ENCODE measurements around the gene EPAS1.

Gene EPAS1

DNA sequence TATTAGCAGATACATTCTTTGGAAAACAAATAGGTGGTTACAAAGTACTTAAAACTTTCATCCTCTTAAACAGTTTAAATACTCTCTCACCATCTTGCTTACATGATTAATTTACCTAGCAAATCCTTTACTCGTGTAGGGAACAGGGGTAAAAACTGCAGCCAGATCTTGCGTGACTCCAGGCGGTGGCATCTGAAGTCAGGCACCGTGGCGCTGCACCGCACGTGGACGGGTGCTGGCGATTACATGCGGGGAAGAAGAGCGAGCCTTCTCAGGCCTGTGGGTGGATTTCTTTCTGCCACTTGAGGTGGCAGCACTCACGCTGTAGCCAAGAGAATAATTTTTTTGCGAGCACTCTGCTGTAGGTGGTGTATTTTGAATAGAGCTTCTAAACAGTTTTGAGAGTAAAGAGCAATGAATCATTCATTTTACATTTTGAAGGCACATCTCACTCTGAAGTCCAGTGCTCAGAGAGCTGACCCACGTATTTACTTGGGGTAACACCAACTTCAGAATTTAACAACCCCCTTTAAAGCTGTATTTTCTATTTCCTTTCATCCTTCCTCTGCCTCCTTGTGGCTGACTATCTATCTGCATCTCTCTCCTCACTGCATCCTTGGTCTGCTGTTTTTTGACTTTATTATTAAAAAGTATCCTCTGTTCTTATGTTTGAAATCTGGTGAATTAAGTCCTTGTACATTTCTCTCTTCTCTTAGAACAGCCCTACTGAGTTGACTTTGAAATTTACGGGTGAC is 68.9 kb downstream of the EPAS1 start:
- intact Hi-C loops (cut with DNase I; ENCODE audit: low total_unique reads) = loop anchor here (5.0 to 10.0 kb wide), 3 partner anchors 304 to 509 kb away; no protein-coding TSS in a partner anchor
- TF ChIP-seq, protein P1, sequence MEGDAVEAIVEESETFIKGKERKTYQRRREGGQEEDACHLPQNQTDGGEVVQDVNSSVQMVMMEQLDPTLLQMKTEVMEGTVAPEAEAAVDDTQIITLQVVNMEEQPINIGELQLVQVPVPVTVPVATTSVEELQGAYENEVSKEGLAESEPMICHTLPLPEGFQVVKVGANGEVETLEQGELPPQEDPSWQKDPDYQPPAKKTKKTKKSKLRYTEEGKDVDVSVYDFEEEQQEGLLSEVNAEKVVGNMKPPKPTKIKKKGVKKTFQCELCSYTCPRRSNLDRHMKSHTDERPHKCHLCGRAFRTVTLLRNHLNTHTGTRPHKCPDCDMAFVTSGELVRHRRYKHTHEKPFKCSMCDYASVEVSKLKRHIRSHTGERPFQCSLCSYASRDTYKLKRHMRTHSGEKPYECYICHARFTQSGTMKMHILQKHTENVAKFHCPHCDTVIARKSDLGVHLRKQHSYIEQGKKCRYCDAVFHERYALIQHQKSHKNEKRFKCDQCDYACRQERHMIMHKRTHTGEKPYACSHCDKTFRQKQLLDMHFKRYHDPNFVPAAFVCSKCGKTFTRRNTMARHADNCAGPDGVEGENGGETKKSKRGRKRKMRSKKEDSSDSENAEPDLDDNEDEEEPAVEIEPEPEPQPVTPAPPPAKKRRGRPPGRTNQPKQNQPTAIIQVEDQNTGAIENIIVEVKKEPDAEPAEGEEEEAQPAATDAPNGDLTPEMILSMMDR (IDR thresholded peaks at IDR 0.05) = peak; percentile 41 to 44
- no peaks in the 10 kb centered on the region for H3K9me3 ChIP-seq
- DNase-seq = no peak
- peaks cover 0 to 23% (median 4%) of the 10 kb centered on the region in 4 donors for H3K4me1 ChIP-seq
- H3K27ac ChIP-seq = no peak overlapping the region
- peaks cover 33 to 54% (median 53%) of the 10 kb centered on the region in 3 donors for H3K36me3 ChIP-seq
- H3K27me3 ChIP-seq = no peaks in the 10 kb centered on the region
- no peak overlapping the region for H3K4me3 ChIP-seq

DNA sequence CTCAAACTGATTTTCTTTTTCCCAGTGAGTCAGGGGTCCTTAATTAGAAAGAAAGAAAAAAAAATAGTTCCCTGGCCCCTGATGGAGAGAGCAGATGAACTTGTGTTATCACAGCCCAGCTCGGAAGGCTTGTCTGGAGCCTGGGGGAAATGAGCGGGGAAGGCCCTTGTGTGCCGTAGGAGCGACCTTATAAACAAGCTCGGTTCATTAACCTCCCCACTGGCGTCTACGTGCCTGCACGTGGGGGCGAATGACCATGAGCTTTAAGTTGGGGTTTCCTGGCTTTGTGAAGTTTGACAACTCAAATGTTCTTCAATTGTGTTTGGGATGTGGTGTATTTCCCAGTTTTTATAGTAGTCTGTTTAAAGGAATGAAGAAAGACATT is 69.5 kb downstream of the EPAS1 start:
- intact Hi-C loops (cut with DNase I; ENCODE audit: low total_unique reads) = loop anchor here (5.0 to 10.0 kb wide), 3 partner anchors 304 to 508 kb away; no protein-coding TSS in a partner anchor
- H3K27me3 ChIP-seq = no peaks in the 10 kb centered on the region
- H3K27ac ChIP-seq = no peak overlapping the region
- no peak for DNase-seq
- peaks cover 0 to 23% (median 4%) of the 10 kb centered on the region in 4 donors for H3K4me1 ChIP-seq
- peaks cover 33 to 54% (median 53%) of the 10 kb centered on the region in 3 donors for H3K36me3 ChIP-seq
- H3K9me3 ChIP-seq = no peaks in the 10 kb centered on the region
- TF ChIP-seq, protein P1 (IDR thresholded peaks at IDR 0.05) = no peak
- H3K4me3 ChIP-seq = no peak overlapping the region

DNA sequence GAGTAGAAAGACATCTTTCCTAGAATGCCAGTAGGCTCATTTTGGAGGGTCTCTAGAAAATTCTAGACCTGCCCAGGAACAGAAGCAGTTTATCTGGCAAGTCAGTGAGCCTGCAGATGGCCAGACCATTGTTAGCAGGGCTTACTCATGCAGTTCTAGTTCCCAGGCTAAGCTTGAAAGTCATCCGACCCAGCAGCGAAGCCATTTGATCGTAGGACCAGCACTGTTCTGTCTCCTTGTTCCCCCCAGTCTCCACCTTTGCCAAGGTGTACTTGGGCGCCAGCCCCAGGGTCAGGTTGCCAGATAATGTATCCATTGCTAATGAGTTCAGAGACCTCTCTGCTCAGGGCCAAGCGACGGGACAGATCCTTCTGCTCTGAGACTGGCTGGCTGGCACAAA is 70.1 kb downstream of the EPAS1 start:
- H3K9me3 ChIP-seq = no peaks in the 10 kb centered on the region
- no peak overlapping the region for H3K4me3 ChIP-seq
- intact Hi-C loops (cut with DNase I; ENCODE audit: low total_unique reads) = loop anchor here (5.0 to 10.0 kb wide), 3 partner anchors 305 to 508 kb away; no protein-coding TSS in a partner anchor
- no peak for DNase-seq
- peaks cover 36 to 55% (median 54%) of the 10 kb centered on the region in 3 donors for H3K36me3 ChIP-seq
- H3K27me3 ChIP-seq = no peaks in the 10 kb centered on the region
- TF ChIP-seq, protein P1 (IDR thresholded peaks at IDR 0.05) = no peak
- peaks cover 0 to 20% (median 4%) of the 10 kb centered on the region in 4 donors for H3K4me1 ChIP-seq
- H3K27ac ChIP-seq = no peak overlapping the region

DNA sequence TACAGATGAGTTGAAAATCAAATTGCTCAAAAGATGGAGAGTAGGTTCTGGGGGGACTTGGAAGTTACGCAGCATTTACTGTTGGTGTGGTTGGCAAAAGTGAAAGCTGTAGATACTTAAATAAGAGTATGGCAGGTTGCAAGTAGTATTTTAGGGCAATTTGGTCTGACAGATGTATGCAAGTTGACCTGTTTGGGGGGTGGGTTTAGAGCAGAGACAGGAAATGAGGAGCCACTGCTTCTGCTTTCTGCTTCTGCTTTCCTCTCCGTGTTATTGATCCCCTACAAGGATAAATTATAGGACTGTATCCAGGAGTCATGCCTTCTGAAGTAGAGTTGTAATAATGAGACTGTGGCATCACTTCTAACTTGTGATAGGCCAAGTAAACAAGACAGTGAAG is 71.2 kb downstream of the EPAS1 start:
- Histone ChIP-seq H3K27ac (no peak overlapping the region), H3K4me3 (no peak overlapping the region), H3K36me3 (peaks cover 48 to 62% (median 61%) of the 10 kb centered on the region in 3 donors), H3K4me1 (peaks cover 0 to 12% (median 2%) of the 10 kb centered on the region in 4 donors), H3K9me3 (no peaks in the 10 kb centered on the region), H3K27me3 (no peaks in the 10 kb centered on the region)
- intact Hi-C loops (cut with DNase I; ENCODE audit: low total_unique reads) = loop anchor here (5.0 to 10.0 kb wide), 3 partner anchors 306 to 506 kb away; no protein-coding TSS in a partner anchor
- DNase-seq = no peak
- TF ChIP-seq, protein P1 (IDR thresholded peaks at IDR 0.05) = no peak

DNA sequence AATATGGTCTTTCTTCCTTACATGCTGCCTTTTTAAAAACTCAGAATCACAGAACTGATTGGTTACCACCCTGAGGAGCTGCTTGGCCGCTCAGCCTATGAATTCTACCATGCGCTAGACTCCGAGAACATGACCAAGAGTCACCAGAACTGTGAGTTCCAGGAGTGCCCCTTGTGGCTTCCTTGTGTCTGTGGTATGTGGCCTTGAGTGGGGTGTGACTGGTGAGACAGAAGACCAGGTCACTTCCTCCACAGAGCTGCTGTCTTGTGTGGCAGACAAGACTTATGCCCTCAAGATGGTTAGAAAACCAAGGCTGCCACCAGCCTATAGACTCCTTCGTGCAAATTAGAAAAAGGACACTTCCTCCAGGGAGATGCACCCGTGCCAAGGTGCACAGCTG is 72.6 kb downstream of the EPAS1 start:
- no peaks in the 10 kb centered on the region for H3K9me3 ChIP-seq
- intact Hi-C loops (cut with DNase I; ENCODE audit: low total_unique reads) = loop anchor here (5.0 to 10.0 kb wide), 3 partner anchors 307 to 505 kb away; no protein-coding TSS in a partner anchor
- no peak overlapping the region for H3K4me3 ChIP-seq
- no peaks in the 10 kb centered on the region for H3K27me3 ChIP-seq
- no peak for DNase-seq
- H3K4me1 ChIP-seq = peaks cover 0 to 4% (median 0%) of the 10 kb centered on the region in 4 donors
- TF ChIP-seq, protein P1 (IDR thresholded peaks at IDR 0.05) = no peak
- H3K27ac ChIP-seq = no peak overlapping the region
- peaks cover 55 to 76% (median 66%) of the 10 kb centered on the region in 3 donors for H3K36me3 ChIP-seq

All from tibial artery (tissue), 4 donors.